SIG-M5 (cell line): ENCODE measurements around the gene ULBP2.
"Not testable (repeated sequence)": the region's sequence is repeated elsewhere in the genome, so short reads cannot be mapped to it uniquely, and the experiment has no call there.

Source experiments
- DNase-seq: peaks from one replicate; lab custom pipeline; 2025; lab: John Stamatoyannopoulos, UW

Gene ULBP2

DNA sequence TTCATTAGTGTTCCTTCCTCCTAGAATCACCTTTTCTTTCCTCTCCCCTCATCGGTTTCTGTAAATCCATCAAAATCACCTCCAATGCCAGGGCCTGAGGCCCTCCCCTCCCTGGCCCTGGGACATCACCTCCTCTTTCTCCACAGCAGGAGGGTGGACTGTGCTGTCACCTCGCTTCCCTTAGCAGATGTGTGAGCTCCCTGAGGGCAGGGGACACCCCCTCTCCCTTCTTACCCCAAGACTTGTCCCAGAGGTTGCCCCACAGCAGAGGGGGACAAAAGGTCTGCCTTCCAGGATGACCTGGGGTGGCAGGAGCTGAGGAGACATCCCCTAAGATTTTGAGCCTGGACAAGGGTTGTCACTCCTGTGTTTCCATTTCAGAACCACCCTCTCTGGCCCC, 27.8 kb downstream of the ULBP2 start:
- no peak for DNase-seq

DNA sequence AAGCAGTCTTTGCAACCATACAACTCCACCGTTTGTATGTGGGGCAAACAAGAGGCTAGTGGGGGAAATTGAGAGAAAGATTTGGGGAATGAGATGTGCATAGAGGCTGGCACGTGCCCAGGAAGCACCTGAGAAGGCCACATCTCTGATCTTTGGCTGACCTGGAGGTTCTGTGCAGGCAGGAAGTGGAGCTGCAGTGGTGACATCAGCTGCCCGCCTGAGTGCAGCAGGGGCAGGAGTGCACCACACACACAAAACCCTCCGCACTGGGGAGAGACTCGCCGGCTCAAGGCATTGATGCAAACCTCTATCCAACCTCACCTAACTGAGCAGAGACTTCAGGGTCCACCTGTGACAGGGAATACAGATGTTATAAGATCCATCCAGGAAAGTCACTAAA, 32.6 kb downstream of the ULBP2 start:
- DNase-seq, result not testable (repeated sequence)

DNA sequence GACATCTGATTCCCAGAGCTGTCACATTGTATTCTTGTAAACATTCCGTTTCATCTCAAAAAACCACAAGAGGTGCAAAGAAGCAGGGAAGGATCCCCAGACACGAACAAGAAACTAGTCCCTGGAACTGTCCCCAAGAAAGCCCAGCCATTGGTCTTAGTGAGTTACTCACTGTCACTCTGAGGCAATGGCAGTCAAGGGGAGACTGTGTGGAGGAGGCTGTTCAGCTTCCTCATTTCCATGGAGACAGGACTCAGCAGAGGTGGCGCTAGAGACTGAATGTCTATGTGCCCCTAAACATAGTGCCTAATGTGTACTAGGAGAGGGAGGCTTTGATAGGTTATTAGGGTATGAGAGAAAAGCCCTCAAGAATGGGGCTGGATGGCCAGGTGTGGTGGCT, 33.0 kb downstream of the ULBP2 start:
- DNase-seq, result peak; percentile 30

GRCh38 chr6:149975400-149975799, 33.6 kb downstream of the ULBP2 start:
- DNase-seq, result no peak

- no peak for DNase-seq
These were observed 35.4 kb downstream of the ULBP2 start for GRCh38 chr6:149977221-149977620.

- no peak for DNase-seq
These were observed 36.8 kb downstream of the ULBP2 start for GRCh38 chr6:149978610-149979009.

DNA sequence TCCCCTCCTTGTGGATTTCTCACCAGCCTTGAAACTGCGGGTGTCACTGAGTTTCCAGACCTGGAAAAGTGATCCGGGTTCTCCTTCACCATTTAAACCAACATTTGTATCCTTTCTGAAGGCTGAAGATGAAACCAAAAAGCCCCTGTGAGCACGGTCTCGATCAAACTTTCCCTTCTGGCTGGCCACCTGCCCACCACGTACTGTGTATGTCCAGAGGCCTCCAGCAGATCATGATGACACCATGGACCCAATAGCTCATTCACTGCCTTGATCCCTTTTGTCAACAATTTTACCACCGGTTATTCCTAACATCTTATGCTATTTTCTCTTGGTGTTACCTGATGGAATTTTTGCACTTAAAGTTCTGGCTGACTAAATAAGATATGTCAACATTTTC, 37.5 kb downstream of the ULBP2 start:
- no peak for DNase-seq

GRCh38 chr6:149983145-149983544, 41.3 kb downstream of the ULBP2 start:
- DNase-seq, result no peak

DNA sequence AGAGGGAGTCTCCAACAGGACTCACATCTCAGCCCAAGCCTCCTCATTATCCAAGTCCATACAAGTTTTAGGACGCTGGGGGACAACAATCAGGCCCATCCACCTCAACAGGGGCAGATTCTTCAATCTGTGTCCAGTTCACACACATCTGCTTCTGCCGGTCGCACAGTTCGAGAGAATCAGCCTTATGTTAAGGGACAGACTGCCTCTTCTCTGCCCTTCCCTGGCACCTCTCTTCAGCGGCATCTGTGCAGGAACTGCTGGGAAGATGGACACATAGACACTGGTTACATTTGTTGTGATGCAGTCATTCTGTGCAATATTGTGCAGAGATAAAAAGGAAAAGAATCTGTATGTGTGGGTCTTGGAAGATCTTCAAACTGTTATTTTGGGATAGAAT, 43.0 kb downstream of the ULBP2 start:
- no peak for DNase-seq

DNA sequence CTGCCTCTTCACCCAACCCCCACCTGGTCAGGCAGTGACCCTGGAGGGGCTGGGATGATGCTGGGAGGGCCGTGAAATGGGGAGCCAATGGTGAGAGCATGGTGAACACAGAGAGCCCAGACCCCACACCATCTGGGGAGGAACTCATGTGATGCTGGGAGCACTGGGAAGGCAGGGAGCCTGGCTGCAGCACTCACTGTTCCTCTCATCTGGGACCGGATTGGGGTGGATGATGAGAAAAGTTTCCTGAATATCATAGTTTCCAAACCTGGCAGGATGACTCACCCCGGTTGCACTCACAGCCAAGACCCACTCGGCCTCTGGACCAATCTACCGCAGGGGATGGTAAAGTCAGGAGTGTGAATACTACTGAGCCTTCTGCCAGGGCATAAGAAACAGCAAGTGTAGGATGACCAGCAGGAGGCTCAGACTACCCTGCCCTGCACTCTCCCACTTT, 43.7 kb downstream of the ULBP2 start:
- DNase-seq, result no peak

DNA sequence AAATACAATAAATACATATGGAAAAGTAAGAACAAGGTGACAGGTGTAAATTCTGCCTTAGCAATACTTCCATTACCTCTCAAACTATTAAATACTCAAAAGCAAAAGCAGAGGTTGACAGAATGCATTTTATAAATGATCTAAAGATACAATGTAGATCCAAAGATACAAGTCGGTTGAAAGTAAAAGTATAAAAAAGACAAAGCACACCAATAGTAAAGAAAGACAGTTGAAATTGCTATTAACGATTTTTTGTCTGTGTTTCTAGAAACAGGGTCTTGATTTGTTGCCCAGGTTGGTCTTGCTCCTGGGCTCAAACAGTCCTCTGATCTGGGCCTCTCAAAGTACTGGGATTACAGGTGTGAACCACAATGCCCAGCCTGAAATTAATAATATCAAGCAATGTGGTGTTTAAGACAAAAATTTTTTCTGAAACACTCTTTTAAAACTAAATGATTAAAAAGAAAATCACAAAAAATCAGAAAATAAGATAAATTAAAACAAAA, 45.8 kb downstream of the ULBP2 start:
- DNase-seq, result no peak

DNA sequence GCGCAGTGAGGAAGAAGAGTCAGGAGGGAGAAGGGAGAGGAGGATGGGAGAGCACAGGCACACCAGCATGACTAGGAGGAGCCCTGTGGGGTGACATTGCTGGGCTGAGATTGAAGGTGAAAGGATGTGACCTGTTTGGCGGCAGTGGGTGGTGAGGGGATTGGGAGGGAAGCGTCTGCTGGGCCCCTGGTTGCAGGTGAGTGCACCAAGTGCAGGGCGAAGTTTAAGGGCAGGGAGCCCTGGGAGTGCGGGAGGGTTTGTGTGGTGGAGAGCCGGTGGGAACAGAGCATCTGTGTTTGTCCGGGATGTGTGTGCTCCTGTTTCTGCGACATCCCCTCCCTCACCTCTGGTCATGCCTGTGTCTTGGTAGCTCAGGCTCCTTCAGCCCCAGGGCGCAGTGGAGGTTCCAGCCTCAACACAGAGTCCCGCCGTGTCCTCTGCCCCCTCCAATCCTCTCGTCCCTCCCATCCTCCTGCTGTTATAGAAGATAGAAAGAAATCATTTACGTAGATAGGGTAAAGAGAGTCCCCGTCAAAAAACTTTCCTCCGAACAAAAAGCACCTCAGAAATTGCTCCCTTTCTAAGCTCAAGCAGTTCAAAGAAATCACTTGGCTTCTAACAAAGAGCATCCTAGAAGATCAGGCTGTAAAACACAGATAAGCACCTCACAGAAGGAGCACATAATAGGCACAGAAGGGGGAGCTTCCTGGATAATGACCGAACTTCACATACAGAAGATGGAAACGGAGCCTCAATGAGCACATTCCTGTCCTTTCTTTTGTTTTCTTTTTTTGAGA, 46.9 kb downstream of the ULBP2 start:
- DNase-seq, result no peak

DNA sequence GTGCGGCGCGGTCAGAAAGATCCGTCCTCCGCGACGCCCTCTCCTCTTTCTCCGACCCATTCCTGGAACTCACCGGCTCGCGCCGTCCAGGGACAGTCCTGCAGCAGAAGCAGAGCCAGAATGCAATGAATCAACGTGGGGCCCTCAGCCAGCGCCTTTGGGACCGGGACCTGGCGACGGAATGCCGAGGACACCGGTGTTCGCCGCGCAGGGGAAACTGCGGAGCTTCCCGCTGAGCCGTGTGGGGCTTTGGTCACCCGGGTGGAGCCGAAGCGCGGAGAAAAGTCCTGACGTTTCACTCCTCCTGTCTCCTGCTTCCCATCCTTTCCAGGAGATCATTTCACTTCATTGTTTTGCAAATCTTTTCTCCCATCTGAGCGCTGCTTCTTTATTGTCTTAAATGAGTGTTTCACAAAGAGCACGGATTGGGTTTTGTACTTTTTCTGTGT, 48.4 kb downstream of the ULBP2 start:
- DNase-seq, result no peak

GRCh38 chr6:149990661-149991471, 49.1 kb downstream of the ULBP2 start:
- no peak for DNase-seq

GRCh38 chr6:149991472-149991795, 49.6 kb downstream of the ULBP2 start:
- DNase-seq, result not testable (repeated sequence)

GRCh38 chr6:149991838-149992237, 50.0 kb downstream of the ULBP2 start:
- DNase-seq, result no peak

DNA sequence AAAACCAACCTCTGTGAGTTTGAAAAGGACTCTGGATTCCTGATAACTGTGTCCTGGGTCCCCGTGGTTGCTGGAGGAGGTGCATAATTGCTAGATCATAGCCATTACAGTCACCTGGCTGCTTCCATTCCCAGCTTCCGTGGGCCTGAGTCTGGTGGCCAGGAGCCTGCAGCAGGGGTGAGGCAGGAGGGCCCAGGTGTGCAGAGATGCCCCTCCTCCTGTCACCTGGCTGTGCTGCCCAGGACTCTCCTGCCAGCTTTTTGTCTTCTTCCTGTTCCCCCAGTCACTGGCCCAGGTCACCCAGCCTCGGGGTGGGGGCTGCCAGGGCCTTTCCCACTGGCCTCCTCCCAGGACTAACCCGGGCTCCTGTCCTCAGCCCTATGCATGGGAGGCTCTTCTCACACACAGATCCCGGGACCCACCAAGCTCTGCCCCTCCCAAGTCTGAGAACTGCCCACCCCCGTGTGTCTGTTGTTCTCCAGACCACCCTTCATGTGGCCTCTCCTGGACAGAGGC, 53.5 kb downstream of the ULBP2 start:
- DNase-seq, result no peak

GRCh38 chr6:149995971-149996370, 54.2 kb downstream of the ULBP2 start:
- DNase-seq, result no peak
